ENCODE results near the gene AGTRAP.
A peak's percentile ranks its signal among the peaks of the same experiment; 100 is the strongest.

The AGTRAP gene

GRCh38 chr1:11735854-11736745 is at the start of gene AGTRAP:
AGTRAP (plus strand) TSS chr1:11736136; CDS start chr1:11736209, 73 bp downstream.
- DNase-seq (ENCODE audit: low read depth in 2 of 2): peak; percentile 67 to 73

- no peak for DNase-seq (ENCODE audit: low read depth in 2 of 2)
Measured at GRCh38 chr1:11688506-11688905, 47.4 kb upstream of the AGTRAP start.

GRCh38 chr1:11690397-11691301 is 45.3 kb upstream of the AGTRAP start:
- no peak for DNase-seq (ENCODE audit: low read depth in 2 of 2)

GRCh38 chr1:11691302-11691914 is 44.5 kb upstream of the AGTRAP start, which contains the start of gene DRAXIN:
DRAXIN (plus strand) TSS chr1:11691710; CDS start chr1:11706259, 14,549 bp downstream.
- no peak for DNase-seq (ENCODE audit: low read depth in 2 of 2)

GRCh38 chr1:11691928-11692711 is 43.8 kb upstream of the AGTRAP start:
- no peak for DNase-seq (ENCODE audit: low read depth in 2 of 2)

GRCh38 chr1:11693024-11693590 is 42.8 kb upstream of the AGTRAP start:
- DNase-seq (ENCODE audit: low read depth in 2 of 2): peak; percentile 27 to 30

- no peak for DNase-seq (ENCODE audit: low read depth in 2 of 2)
Measured at GRCh38 chr1:11693917-11694316, 42.0 kb upstream of the AGTRAP start.

GRCh38 chr1:11695861-11696260 is 40.1 kb upstream of the AGTRAP start:
- no peak for DNase-seq (ENCODE audit: low read depth in 2 of 2)

GRCh38 chr1:11697188-11697892 is 38.6 kb upstream of the AGTRAP start:
- DNase-seq (ENCODE audit: low read depth in 2 of 2): no peak

- DNase-seq (ENCODE audit: low read depth in 2 of 2): no peak
Measured at GRCh38 chr1:11697893-11698210, 38.1 kb upstream of the AGTRAP start.

GRCh38 chr1:11700601-11701467 is 35.1 kb upstream of the AGTRAP start:
- DNase-seq (ENCODE audit: low read depth in 2 of 2): no peak

- DNase-seq (ENCODE audit: low read depth in 2 of 2): no peak
Measured at GRCh38 chr1:11701551-11701961, 34.4 kb upstream of the AGTRAP start.

GRCh38 chr1:11701981-11702803 is 33.7 kb upstream of the AGTRAP start:
- DNase-seq (ENCODE audit: low read depth in 2 of 2): no peak

- DNase-seq (ENCODE audit: low read depth in 2 of 2): no peak
Measured at GRCh38 chr1:11703357-11704193, 32.4 kb upstream of the AGTRAP start.

GRCh38 chr1:11704194-11704529 is 31.8 kb upstream of the AGTRAP start:
- no peak for DNase-seq (ENCODE audit: low read depth in 2 of 2)

- no peak for DNase-seq (ENCODE audit: low read depth in 2 of 2)
Measured at GRCh38 chr1:11704691-11705475, 31.1 kb upstream of the AGTRAP start.

- no peak for DNase-seq (ENCODE audit: low read depth in 2 of 2)
Measured at GRCh38 chr1:11705596-11705995, 30.3 kb upstream of the AGTRAP start.
